Natural killer cell treated with Interleukin-12 subunit alpha and Interleukin-12 subunit beta and Interleukin-15 and Interleukin-18, amount 100 ng/mL, for 72 hours (primary cell): Measurements from ENCODE around the gene SLC6A1. TPM values are rescaled to one million over a fixed set of nuclear protein-coding genes. Genes with fewer than 3 reads are reported as not detected.

Experiments used
- ATAC-seq, 2 donors: fragments of 150-1000 bp; cut with Tn5 transposase in 1 of 2; sonication (Bioruptor Pico), chemical (Tn5 transposase) in 1 of 2; 2 replicates each; pipeline ENCODE4 v1.10.0; 2021
- DNase-seq: peaks from one replicate; pipeline ENCODE4 v3.0.0; 2022; ENCODE audit warnings: low spot score
- H3K27ac Mint-ChIP-seq, 2 donors: 1 replicate in 1 of 2; 2 replicates in 1 of 2; pipeline ENCODE4 v1.8.0; 2022; ENCODE audit warnings: mixed read lengths in 2 of 2, mild to moderate bottlenecking in 1 of 2, moderate library complexity in 1 of 2
- H3K27me3 Mint-ChIP-seq, 2 donors: 1 replicate in 1 of 2; 2 replicates in 1 of 2; pipeline ENCODE4 v1.8.0; 2022; ENCODE audit warnings: mixed read lengths in 2 of 2
- H3K36me3 Mint-ChIP-seq: one replicate; pipeline ENCODE4 v1.8.0; 2022; ENCODE audit warnings: mixed read lengths
- H3K4me1 Mint-ChIP-seq, 2 donors: 1 replicate in 1 of 2; 2 replicates in 1 of 2; pipeline ENCODE4 v1.8.0; 2022; ENCODE audit warnings: low read depth in 2 of 2, mixed read lengths in 2 of 2, mild to moderate bottlenecking in 1 of 2
- H3K4me3 Mint-ChIP-seq: one replicate; pipeline ENCODE4 v1.8.0; 2022; ENCODE audit warnings: mixed read lengths
- H3K9me3 Mint-ChIP-seq: 2 replicates; pipeline ENCODE4 v1.8.0; 2022; ENCODE audit warnings: mixed read lengths
- total RNA-seq, 2 donors: library from RNA; stranded (reverse); gene quantifications; one replicate each; pipeline ENCODE4 v1.2.3, GENCODE V29; 2022

Gene SLC6A1
- total RNA-seq, 2 donors from 2014 or later: not detected

GRCh38 chr3:10957976-10958749 lies 34.4 kb upstream of the SLC6A1 start:
- DNase-seq: no peak
- no peak overlapping the region for H3K27ac Mint-ChIP-seq
- H3K27me3 Mint-ChIP-seq: peaks cover 0 to 4% of the 10 kb centered on the region in 2 donors
- H3K9me3 Mint-ChIP-seq: no peaks in the 10 kb centered on the region
- no peak overlapping the region for H3K4me3 Mint-ChIP-seq
- ATAC-seq: no peak
- H3K36me3 Mint-ChIP-seq: no peaks in the 10 kb centered on the region
- H3K4me1 Mint-ChIP-seq: peaks cover 0 to 3% of the 10 kb centered on the region in 2 donors

DNA sequence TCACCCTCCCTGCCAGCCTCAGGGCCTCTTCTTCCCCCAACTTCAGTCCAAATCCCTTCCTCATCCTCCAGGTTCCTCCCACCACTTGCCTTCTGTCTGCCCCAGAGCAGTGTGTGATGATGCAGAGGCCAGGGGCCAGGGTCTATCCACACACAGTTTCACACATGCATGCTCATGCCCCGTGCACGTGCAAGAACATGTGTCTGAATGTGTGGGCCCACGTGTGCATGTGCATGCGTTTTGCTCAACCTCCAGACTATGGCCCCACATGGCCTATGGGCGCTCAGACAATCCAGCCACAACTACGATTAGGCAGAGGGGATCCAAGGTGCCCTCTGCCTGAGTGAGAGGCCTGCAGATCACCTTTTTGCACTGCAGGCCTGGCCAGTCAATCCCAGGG lies 32.3 kb upstream of the SLC6A1 start:
- ATAC-seq (no peak), DNase-seq (no peak)
- no peaks in the 10 kb centered on the region for H3K36me3 Mint-ChIP-seq
- H3K4me1 Mint-ChIP-seq: peaks cover 0 to 3% of the 10 kb centered on the region in 2 donors
- H3K4me3 Mint-ChIP-seq: no peak overlapping the region
- H3K9me3 Mint-ChIP-seq: no peaks in the 10 kb centered on the region
- H3K27me3 Mint-ChIP-seq: peaks cover 0 to 4% of the 10 kb centered on the region in 2 donors
- no peak overlapping the region for H3K27ac Mint-ChIP-seq

- Mint-ChIP-seq H3K9me3 (no peaks in the 10 kb centered on the region), H3K27ac (no peak overlapping the region), H3K4me3 (no peak overlapping the region), H3K36me3 (no peaks in the 10 kb centered on the region), H3K4me1 (peaks cover 0 to 3% of the 10 kb centered on the region in 2 donors), H3K27me3 (peaks cover 5 to 10% of the 10 kb centered on the region in 2 donors)
- no peak for ATAC-seq
- DNase-seq: no peak
These were observed 30.6 kb upstream of the SLC6A1 start for GRCh38 chr3:10961921-10962320.

DNA sequence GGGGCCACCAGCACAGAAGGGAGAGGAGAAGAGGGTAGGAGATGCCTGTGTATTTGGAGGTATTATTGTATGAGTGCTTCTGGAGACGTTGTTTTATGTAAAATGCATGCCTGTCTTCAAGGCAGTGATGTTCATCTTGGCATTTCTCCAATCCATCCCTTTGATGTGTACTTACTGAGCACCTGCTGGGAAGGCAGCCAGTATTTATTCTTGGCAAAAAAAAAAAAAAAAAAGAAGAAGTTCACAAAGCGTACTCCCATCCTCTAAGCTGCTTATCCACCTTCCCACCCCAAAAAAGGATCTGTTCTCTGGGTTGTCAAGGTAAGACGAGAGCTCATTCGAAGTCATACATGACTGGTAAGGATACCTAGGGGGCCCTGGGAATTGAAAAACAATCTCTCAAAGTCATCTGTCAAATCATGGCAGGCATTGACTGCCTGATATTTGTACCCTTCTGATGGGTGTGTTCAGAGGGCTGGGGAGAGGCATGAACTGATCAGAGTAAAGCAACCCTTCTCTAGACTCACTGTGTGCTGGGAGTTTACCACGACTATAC lies 30.0 kb upstream of the SLC6A1 start:
- peaks cover 5 to 12% of the 10 kb centered on the region in 2 donors for H3K27me3 Mint-ChIP-seq

DNA sequence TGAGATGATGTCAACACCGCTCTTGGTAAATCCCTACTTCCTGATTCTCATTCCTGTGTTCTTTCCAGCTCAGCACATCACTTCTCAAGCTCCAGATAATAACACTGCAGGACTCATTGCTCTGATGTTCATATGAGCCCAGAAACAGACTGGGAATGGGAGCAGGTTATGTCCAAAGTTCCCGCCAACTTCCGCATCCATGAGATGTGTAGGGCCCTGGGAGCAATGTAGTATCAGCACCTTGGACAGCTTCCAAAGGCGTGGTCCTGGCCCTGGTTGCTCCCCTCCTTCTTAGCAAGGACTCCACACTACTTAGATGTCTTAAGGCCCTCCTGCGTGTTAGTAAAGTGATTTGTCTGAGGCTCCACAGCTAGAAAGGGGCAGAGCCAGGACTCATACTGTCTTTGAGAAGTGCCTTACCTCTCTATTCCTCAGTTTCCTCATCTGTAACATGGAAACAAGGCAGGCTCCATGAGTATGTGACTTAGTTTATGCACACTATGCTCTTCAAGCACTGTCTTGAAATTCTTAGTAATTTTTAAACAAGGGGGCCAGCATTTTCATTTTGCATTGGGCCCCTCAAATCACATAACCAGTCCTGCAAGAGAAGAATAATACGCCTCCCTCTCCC lies 27.9 kb upstream of the SLC6A1 start:
- Mint-ChIP-seq H3K27ac (no peak overlapping the region), H3K9me3 (no peaks in the 10 kb centered on the region), H3K27me3 (peaks cover 15 to 19% of the 10 kb centered on the region in 2 donors), H3K4me3 (no peak overlapping the region), H3K4me1 (peaks cover 0 to 3% of the 10 kb centered on the region in 2 donors), H3K36me3 (no peaks in the 10 kb centered on the region)
- DNase-seq: no peak
- no peak for ATAC-seq

More for the DNA sequence above, 30.0 kb upstream of the SLC6A1 start:
- Mint-ChIP-seq H3K36me3 (no peaks in the 10 kb centered on the region), H3K27ac (no peak overlapping the region), H3K9me3 (no peaks in the 10 kb centered on the region), H3K4me3 (no peak overlapping the region), H3K4me1 (peaks cover 0 to 3% of the 10 kb centered on the region in 2 donors)
- ATAC-seq (no peak), DNase-seq (no peak)

DNA sequence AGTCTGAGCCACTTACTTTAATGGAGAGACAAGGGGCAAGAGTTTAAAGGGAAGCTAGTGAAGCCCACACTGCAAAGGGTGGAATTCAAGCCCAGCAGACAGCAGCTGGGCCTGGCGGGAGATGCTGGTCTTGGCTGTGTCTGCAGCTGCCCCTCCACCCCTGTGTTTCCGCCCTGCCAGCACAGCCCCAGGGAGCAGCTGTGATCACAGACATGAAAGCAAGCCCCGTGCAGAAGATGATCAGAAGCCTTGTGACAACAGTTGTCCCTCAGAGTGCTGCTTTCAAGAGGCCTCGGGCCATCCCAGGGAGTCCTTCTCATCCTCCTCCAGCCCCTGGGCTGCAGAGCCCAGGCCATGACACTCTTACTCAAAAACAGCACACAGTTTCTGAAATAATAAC lies 24.1 kb upstream of the SLC6A1 start:
- peaks cover 17 to 34% of the 10 kb centered on the region in 2 donors for H3K27me3 Mint-ChIP-seq
- H3K9me3 Mint-ChIP-seq: no peaks in the 10 kb centered on the region
- ATAC-seq (no peak), DNase-seq (no peak)
- H3K4me3 Mint-ChIP-seq: no peak overlapping the region
- no peaks in the 10 kb centered on the region for H3K4me1 Mint-ChIP-seq
- no peaks in the 10 kb centered on the region for H3K36me3 Mint-ChIP-seq
- no peak overlapping the region for H3K27ac Mint-ChIP-seq

- ATAC-seq: no peak
- Mint-ChIP-seq H3K4me3 (no peak overlapping the region), H3K9me3 (no peaks in the 10 kb centered on the region), H3K27ac (no peak overlapping the region), H3K36me3 (no peaks in the 10 kb centered on the region), H3K27me3 (peaks cover 22 to 40% of the 10 kb centered on the region in 2 donors), H3K4me1 (no peaks in the 10 kb centered on the region)
- DNase-seq: no peak
These were observed 22.1 kb upstream of the SLC6A1 start for GRCh38 chr3:10970306-10970960.

- DNase-seq (no peak), ATAC-seq (no peak)
- no peaks in the 10 kb centered on the region for H3K9me3 Mint-ChIP-seq
- H3K27me3 Mint-ChIP-seq: peaks cover 21 to 43% of the 10 kb centered on the region in 2 donors
- H3K4me1 Mint-ChIP-seq: no peaks in the 10 kb centered on the region
- no peak overlapping the region for H3K27ac Mint-ChIP-seq
- no peaks in the 10 kb centered on the region for H3K36me3 Mint-ChIP-seq
- no peak overlapping the region for H3K4me3 Mint-ChIP-seq
These were observed 20.3 kb upstream of the SLC6A1 start for GRCh38 chr3:10972072-10972782.

- Mint-ChIP-seq H3K27me3 (peaks cover 21 to 39% of the 10 kb centered on the region in 2 donors), H3K27ac (no peak overlapping the region), H3K4me3 (no peak overlapping the region), H3K4me1 (no peaks in the 10 kb centered on the region), H3K36me3 (no peaks in the 10 kb centered on the region), H3K9me3 (no peaks in the 10 kb centered on the region)
- no peak for ATAC-seq
- DNase-seq: no peak
These were observed 19.4 kb upstream of the SLC6A1 start for GRCh38 chr3:10973046-10973595.

- H3K27ac Mint-ChIP-seq: no peak overlapping the region
- H3K36me3 Mint-ChIP-seq: no peaks in the 10 kb centered on the region
These were observed 18.4 kb upstream of the SLC6A1 start for GRCh38 chr3:10974131-10974530.

DNA sequence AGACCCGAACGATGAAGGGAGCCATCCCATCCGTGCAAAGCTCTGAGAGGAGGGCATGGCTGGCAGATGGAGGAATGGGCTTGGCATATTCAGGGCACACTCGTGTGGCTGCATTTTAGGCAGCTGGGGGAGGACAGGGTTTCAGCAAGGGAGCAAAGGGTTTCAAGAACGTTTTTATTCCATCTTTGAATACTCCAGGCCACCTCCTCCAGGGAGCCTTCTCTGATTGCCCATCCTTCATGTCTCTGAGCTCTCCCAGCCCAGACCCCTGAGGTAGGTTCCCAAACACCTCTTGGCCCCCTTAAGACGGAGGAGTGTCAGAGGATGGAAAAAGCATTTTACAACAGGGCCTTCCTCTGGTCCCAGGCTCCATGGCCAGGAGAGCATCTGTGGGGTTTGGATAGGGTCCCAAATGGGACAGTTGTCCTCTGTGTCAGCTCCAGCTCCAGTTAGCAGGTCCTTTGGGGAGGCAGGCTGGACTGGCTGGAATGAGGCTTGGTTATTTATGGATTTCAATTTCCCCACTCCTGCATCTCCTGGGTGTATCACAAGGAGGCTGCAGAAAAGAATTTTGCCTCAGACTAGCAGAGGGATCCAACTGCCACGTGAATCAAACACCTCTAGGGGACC lies 17.7 kb upstream of the SLC6A1 start:
- no peak overlapping the region for H3K4me3 Mint-ChIP-seq
- H3K4me1 Mint-ChIP-seq: no peaks in the 10 kb centered on the region
- no peak for ATAC-seq
- H3K9me3 Mint-ChIP-seq: no peaks in the 10 kb centered on the region
- H3K36me3 Mint-ChIP-seq: no peaks in the 10 kb centered on the region
- DNase-seq: no peak
- H3K27ac Mint-ChIP-seq: no peak overlapping the region
- peaks cover 28 to 32% of the 10 kb centered on the region in 2 donors for H3K27me3 Mint-ChIP-seq

More at GRCh38 chr3:10974131-10974530, 18.4 kb upstream of the SLC6A1 start:
- Mint-ChIP-seq H3K4me3 (no peak overlapping the region), H3K27me3 (peaks cover 28 to 36% of the 10 kb centered on the region in 2 donors), H3K4me1 (no peaks in the 10 kb centered on the region), H3K9me3 (no peaks in the 10 kb centered on the region)
- no peak for ATAC-seq
- DNase-seq: no peak

GRCh38 chr3:10975695-10976234 lies 16.8 kb upstream of the SLC6A1 start:
- Mint-ChIP-seq H3K27ac (no peak overlapping the region), H3K9me3 (no peaks in the 10 kb centered on the region), H3K4me3 (no peak overlapping the region), H3K36me3 (no peaks in the 10 kb centered on the region), H3K4me1 (no peaks in the 10 kb centered on the region), H3K27me3 (peaks cover 25 to 26% of the 10 kb centered on the region in 2 donors)
- ATAC-seq: no peak
- no peak for DNase-seq
